HepG2 (cell line): ENCODE results near the gene LCLAT1. TPM values are rescaled to one million over a fixed set of nuclear protein-coding genes. Genes with fewer than 3 reads are reported as not detected.

Experiments used
- ATAC-seq: fragments of 200-7000 bp; cut with Tn5 transposase; 3 replicates; pipeline ENCODE4 v1.9.1; 2020; ENCODE audit warnings: mild to moderate bottlenecking, moderate library complexity
- BruUV-seq: library from RNA; stranded (reverse); fragments of 400-500 nt; replicated peaks from 2 replicates; lab custom pipeline; 2021; lab: Mats Ljungman, UMichigan
- CTCF ChIA-PET: fragments of 300-600 bp; formaldehyde crosslinking; extraction: SDS; loops from one replicate; lab custom pipeline; 2021; ENCODE audit warnings: low total read pairs, inconsistent platforms, low intra/inter-chr PET ratio; lab: Yijun Ruan, JAX
- POLR2A ChIA-PET: fragments of 350-600 bp; sonication (Branson Sonifier 250); formaldehyde crosslinking; loops from one replicate; lab custom pipeline; 2020; ENCODE audit warnings: antibody characterized with exemption, inconsistent platforms; lab: Yijun Ruan, JAX
- DNase-seq: peaks from one replicate; pipeline ENCODE4 v3.0.0-alpha.2; 2015; ENCODE audit warnings: low spot score
- FAIRE-seq: peaks from 3 replicates; lab custom pipeline; 2011; peaks lifted over from hg19 to GRCh38; lab: Jason Lieb, UNC
- H2AFZ ChIP-seq: one replicate; pipeline ENCODE4 v1.6.1; 2011; ENCODE audit warnings: low read length, inconsistent platforms
- H3K27ac ChIP-seq: fragments of 300-600 bp; 3 replicates; pipeline ENCODE4 v1.8.0; 2011; ENCODE audit warnings: mixed run types, mild to moderate bottlenecking, mixed read lengths, low read length, inconsistent platforms; ENCODE audit not compliant: insufficient read depth; ENCODE audit errors: extremely low read length
- H3K27me3 ChIP-seq, 2 experiments: fragments of 200-600 bp in 1 of 2; 2 replicates in 1 of 2; 3 replicates in 1 of 2; pipeline versions ENCODE4 v1.6.0 to v1.8.0; 2011; ENCODE audit warnings: low read length in 2 of 2, mild to moderate bottlenecking in 2 of 2, moderate library complexity in 2 of 2, inconsistent platforms in 1 of 2; ENCODE audit not compliant: insufficient read depth in 2 of 2, control insufficient read depth in 1 of 2
- H3K36me3 ChIP-seq, 2 experiments: fragments of 200-600 bp in 1 of 2; replicated peaks in 1 of 2; 2 replicates in 1 of 2; 3 replicates in 1 of 2; pipeline versions ENCODE4 v1.5.1 to v1.8.0; 2011; ENCODE audit warnings: low read length in 2 of 2, inconsistent platforms in 1 of 2; ENCODE audit not compliant: insufficient read depth in 2 of 2, control insufficient read depth in 1 of 2
- H3K4me1 ChIP-seq: 2 replicates; pipeline ENCODE4 v1.5.1; 2012; ENCODE audit warnings: low read length, inconsistent platforms; ENCODE audit not compliant: insufficient read depth
- H3K4me2 ChIP-seq: 2 replicates; pipeline ENCODE4 v1.6.0; 2011; ENCODE audit warnings: low read depth, low read length, inconsistent platforms
- H3K4me3 ChIP-seq, 3 experiments: fragments of 200-600 bp in 1 of 3; sonication (generic), shearing (Covaris generic) in 1 of 3; replicated peaks in 1 of 3; 2 replicates each; pipeline ENCODE4 v1.5.1; 2011 to 2016; ENCODE audit warnings: low read length in 3 of 3, inconsistent platforms in 2 of 3, low read depth in 2 of 3, mild to moderate bottlenecking in 2 of 3, control low read depth in 1 of 3, mixed read lengths in 1 of 3; ENCODE audit not compliant: insufficient read depth in 1 of 3
- H3K79me2 ChIP-seq: one replicate; pipeline ENCODE4 v1.6.1; 2011; ENCODE audit warnings: low read length, inconsistent platforms; ENCODE audit not compliant: insufficient read depth
- H3K9ac ChIP-seq: 2 replicates; pipeline ENCODE4 v1.6.0; 2011; ENCODE audit warnings: mild to moderate bottlenecking, low read depth, low read length, inconsistent platforms; ENCODE audit not compliant: insufficient read depth
- H3K9me3 ChIP-seq: 2 replicates; pipeline ENCODE4 v1.5.1; 2012; ENCODE audit warnings: mild to moderate bottlenecking, low read length
- H4K20me1 ChIP-seq: 2 replicates; pipeline ENCODE4 v1.6.0; 2011; ENCODE audit warnings: inconsistent platforms, mild to moderate bottlenecking, low read length, moderate library complexity; ENCODE audit not compliant: insufficient read depth
- CEBPG ChIP-seq: IDR thresholded peaks from 2 replicates; pipeline ENCODE4 v1.6.1; 2016
- CREB1 ChIP-seq, 2 experiments: fragments of 450-650 bp in 1 of 2; IDR thresholded peaks; 2 replicates each; pipeline ENCODE4 v1.6.1; 2016 to 2017; ENCODE audit warnings: control low read depth in 1 of 2, mild to moderate bottlenecking in 1 of 2, missing compliant biosample characterization in 1 of 2, missing genetic modification characterization in 1 of 2
- FOXP1 ChIP-seq, 2 experiments: fragments of 450-650 bp in 1 of 2; IDR thresholded peaks; 2 replicates each; pipeline ENCODE4 v1.6.1; 2017 to 2018; ENCODE audit warnings: antibody characterized with exemption in 1 of 2
- GABPA ChIP-seq, 2 experiments: IDR thresholded peaks; 2 replicates each; pipeline ENCODE4 v1.6.1; 2011 to 2016; ENCODE audit warnings: low read depth in 2 of 2, low read length in 1 of 2, missing biosample characterization in 1 of 2, missing genetic modification characterization in 1 of 2
- JUNB ChIP-seq: sonication (generic); formaldehyde crosslinking; IDR thresholded peaks from 2 replicates; pipeline ENCODE4 v1.8.0; 2022; ENCODE audit warnings: missing genetic modification reagents, mild to moderate bottlenecking, borderline replicate concordance
- MEF2D ChIP-seq: sonication (generic); formaldehyde crosslinking; IDR thresholded peaks from 2 replicates; pipeline ENCODE4 v1.5.1; 2020; ENCODE audit warnings: mild to moderate bottlenecking, missing genetic modification reagents
- NBN ChIP-seq: fragments of 450-650 bp; conservative IDR thresholded peaks from 2 replicates; pipeline ENCODE4 v1.6.1; 2017
- SNAI1 ChIP-seq: sonication (generic); formaldehyde crosslinking; IDR thresholded peaks from 2 replicates; pipeline ENCODE4 v1.5.0; 2020; ENCODE audit warnings: mild to moderate bottlenecking, missing genetic modification reagents, borderline replicate concordance
- U2AF2 ChIP-seq: fragments of 200-400 bp; formaldehyde crosslinking; IDR thresholded peaks from 2 replicates; pipeline ENCODE4 v1.6.1; 2017; ENCODE audit warnings: low read depth, mild to moderate bottlenecking, low read length
- ZNF12 ChIP-seq: sonication (generic); formaldehyde crosslinking; IDR thresholded peaks from 2 replicates; pipeline ENCODE4 v1.5.0; 2020; ENCODE audit warnings: missing genetic modification reagents
- ZNF557 ChIP-seq: sonication (generic); formaldehyde crosslinking; IDR thresholded peaks from 2 replicates; pipeline ENCODE4 v1.4.0; 2020; ENCODE audit warnings: missing genetic modification reagents
- WGBS: methylation state at CpG from one replicate; pipeline ENCODE4 v1.1.6; 2017; ENCODE audit warnings: low lambda C conversion rate; 5-methylcytosine and 5-hydroxymethylcytosine counted together
- in situ Hi-C: cut with HindIII; loops from 2 replicates; pipeline ENCODE4 v1.10.0; 2017; ENCODE audit warnings: low pct_unique_long_range_greater_than_20kb; ENCODE audit not compliant: extremely low pct_ligation_motif_present
- intact Hi-C: fragments of 100-400 bp; cut with micrococcal nuclease; formaldehyde crosslinking; loops from one replicate; pipeline ENCODE4 v1.10.0; 2022; ENCODE audit not compliant: unreplicated experiment
- polyA plus RNA-seq, 8 experiments: library from polyadenylated mRNA; depleted of rRNA in 3 of 8; stranded (reverse) in 7 of 8; unstranded in 1 of 8; fragments of >200 nt; fragmentation: Illumina TruSeq in 4 of 8; extraction: Trizol in 4 of 8; gene quantifications; 2 replicates each; pipeline versions ENCODE4 v1.2.1 to v1.2.3, GENCODE V29; 2011 to 2016; ENCODE audit warnings: low read depth in 4 of 8, missing spikeins in 1 of 8, mixed read lengths in 1 of 8; ENCODE audit not compliant: insufficient read depth in 1 of 8
- total RNA-seq, 5 experiments: library from RNA; depleted of rRNA; stranded (reverse); fragments of >200 nt; fragmentation: Illumina TruSeq; extraction: Trizol; gene quantifications; 2 replicates each; pipeline ENCODE4 v1.2.3, GENCODE V29; 2016; ENCODE audit warnings: low read depth in 1 of 5
- TF ChIP-seq, protein P1 (sequence below): sonication (generic); formaldehyde crosslinking; IDR thresholded peaks from 2 replicates; pipeline ENCODE4 v1.8.1; 2022; ENCODE audit warnings: mild to moderate bottlenecking, missing genetic modification reagents
- TF ChIP-seq, protein P2 (sequence below): sonication (generic); formaldehyde crosslinking; IDR thresholded peaks from 2 replicates; pipeline ENCODE4 v1.4.0; 2020; ENCODE audit warnings: mild to moderate bottlenecking, missing genetic modification reagents
- TF ChIP-seq, protein P3 (sequence below): sonication (generic); formaldehyde crosslinking; IDR thresholded peaks from 2 replicates; pipeline ENCODE4 v1.4.0; 2020; ENCODE audit warnings: missing genetic modification reagents
- TF ChIP-seq, protein P4 (sequence below): IDR thresholded peaks from 2 replicates; pipeline ENCODE4 v1.6.1; 2016

LCLAT1 gene
- total and polyA plus RNA-seq, 2 of the 13 experiments (the other 11 are each of a cell fraction or from before 2014, with no cell fraction given): 18.0 to 28.0 TPM

DNA sequence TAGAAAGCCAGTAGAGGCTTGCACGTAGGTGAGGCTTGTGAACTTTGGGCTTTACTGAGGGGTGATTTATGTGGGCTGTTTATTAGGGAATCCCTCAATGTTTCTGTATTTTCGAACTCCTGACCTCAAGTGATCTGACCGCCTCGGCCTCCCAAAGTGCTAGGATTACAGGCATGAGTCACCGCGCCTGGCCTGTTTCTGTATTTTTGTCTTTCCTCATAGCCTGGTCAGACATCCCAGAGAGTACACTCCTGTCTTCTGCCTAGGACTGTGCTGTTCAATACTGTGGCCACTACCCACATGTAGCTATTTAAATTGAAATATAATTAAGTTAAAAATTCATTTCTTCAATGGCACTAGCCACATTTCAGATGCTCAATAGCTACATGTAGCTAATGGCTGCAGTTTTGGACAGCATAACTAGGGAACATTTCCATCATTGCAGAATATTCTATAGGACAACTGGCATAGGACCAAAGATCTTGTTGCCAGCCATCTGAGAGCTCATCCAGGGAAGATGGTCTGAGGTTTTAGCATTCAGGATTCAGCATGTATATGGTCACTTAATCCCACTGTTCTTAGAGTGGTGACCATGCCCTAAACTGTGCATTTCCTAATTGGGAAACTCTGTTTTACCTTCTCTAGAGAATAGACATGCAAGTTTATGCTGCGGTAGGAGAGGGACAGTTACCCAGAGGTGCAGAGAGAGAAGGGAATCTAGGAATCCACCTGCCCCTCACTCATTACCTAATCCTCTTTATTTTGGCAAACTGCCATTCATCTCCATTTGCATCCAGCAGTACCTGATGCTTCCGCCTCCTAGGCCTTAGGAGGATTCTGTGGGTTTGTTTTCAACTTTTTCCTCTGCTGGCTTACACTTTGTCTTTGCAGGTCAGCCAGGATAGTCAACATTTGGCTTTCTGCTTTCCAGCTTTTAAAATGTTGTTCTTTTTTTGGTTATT, 64.4 kb downstream of the LCLAT1 start (continued):
- TF ChIP-seq, protein P1, sequence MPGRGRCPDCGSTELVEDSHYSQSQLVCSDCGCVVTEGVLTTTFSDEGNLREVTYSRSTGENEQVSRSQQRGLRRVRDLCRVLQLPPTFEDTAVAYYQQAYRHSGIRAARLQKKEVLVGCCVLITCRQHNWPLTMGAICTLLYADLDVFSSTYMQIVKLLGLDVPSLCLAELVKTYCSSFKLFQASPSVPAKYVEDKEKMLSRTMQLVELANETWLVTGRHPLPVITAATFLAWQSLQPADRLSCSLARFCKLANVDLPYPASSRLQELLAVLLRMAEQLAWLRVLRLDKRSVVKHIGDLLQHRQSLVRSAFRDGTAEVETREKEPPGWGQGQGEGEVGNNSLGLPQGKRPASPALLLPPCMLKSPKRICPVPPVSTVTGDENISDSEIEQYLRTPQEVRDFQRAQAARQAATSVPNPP (CRISPR knock-in tag): no peak
- TF ChIP-seq U2AF2 (no peak), JUNB (CRISPR knock-in tag) (peak; percentile 77; the same call in 1 of the 2 replicates), SNAI1 (CRISPR knock-in tag) (0 out of 2 replicates have a peak, but pooled peaks have one; percentile 66), CREB1 (IDR thresholded peaks at IDR 0.05) (no peak), CREB1 (CRISPR knock-in tag; IDR thresholded peaks at IDR 0.05) (peak; percentile 40; the same call in 1 of the 2 replicates)
- TF ChIP-seq, protein P2, sequence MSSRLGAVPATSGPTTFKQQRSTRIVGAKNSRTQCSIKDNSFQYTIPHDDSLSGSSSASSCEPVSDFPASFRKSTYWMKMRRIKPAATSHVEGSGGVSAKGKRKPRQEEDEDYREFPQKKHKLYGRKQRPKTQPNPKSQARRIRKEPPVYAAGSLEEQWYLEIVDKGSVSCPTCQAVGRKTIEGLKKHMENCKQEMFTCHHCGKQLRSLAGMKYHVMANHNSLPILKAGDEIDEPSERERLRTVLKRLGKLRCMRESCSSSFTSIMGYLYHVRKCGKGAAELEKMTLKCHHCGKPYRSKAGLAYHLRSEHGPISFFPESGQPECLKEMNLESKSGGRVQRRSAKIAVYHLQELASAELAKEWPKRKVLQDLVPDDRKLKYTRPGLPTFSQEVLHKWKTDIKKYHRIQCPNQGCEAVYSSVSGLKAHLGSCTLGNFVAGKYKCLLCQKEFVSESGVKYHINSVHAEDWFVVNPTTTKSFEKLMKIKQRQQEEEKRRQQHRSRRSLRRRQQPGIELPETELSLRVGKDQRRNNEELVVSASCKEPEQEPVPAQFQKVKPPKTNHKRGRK (CRISPR knock-in tag): no peak

DNA sequence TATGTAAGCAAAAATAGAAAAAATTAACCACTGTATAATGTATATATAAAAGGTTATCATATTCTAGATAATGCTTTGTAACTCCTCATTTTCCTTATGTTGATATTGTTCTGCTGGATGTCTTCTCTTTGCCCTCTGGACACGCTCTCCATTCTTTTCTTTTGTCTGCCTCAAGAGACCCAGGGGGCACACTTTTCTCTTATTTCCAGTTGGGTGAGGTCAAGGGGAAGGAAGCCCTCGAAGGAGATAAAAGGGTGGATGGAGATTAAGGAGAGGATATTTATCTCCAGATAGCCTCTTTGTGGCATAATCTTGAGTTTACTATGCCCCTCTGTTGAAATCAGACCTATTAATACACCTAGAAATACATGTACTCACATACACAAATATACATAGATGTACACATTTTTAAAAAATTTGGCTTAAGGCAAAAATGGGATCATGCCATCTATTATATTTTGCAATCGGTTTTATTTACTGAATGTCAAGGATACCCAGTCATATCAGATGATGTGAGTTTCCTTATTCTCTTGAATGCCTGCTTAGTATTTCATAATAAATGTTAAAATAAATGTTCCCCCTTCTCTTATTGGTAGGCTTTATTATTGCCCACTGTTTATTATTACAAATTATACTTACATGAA, 65.3 kb downstream of the LCLAT1 start:
- Histone ChIP-seq H3K27ac (no peak overlapping the region), H4K20me1 (no peaks in the 10 kb centered on the region), H3K9me3 (no peaks in the 10 kb centered on the region), H2AFZ (no peak overlapping the region), H3K27me3 (no peaks in the 10 kb centered on the region), H3K4me2 (no peak overlapping the region), H3K4me3 (no peak overlapping the region), H3K36me3 (no peaks in the 10 kb centered on the region), H3K79me2 (peaks cover 30% of the 10 kb centered on the region), H3K4me1 (peaks cover 52% of the 10 kb centered on the region), H3K9ac (no peak overlapping the region)
- ChIA-PET CTCF (no interaction called here), POLR2A (no interaction called here)
- in situ Hi-C loops (no loop called here), intact Hi-C loops (no loop called here)
- DNase-seq: no peak
- BruUV-seq: no TSS peak
- WGBS: 88% methylated on average over 3 of the region's 3 CpGs
- no peak for ATAC-seq
- FAIRE-seq: no peak
- TF ChIP-seq FOXP1 (IDR thresholded peaks at IDR 0.05): no peak
- no peak for TF ChIP-seq FOXP1 (CRISPR knock-in tag; IDR thresholded peaks at IDR 0.05)
- TF ChIP-seq, protein P3, sequence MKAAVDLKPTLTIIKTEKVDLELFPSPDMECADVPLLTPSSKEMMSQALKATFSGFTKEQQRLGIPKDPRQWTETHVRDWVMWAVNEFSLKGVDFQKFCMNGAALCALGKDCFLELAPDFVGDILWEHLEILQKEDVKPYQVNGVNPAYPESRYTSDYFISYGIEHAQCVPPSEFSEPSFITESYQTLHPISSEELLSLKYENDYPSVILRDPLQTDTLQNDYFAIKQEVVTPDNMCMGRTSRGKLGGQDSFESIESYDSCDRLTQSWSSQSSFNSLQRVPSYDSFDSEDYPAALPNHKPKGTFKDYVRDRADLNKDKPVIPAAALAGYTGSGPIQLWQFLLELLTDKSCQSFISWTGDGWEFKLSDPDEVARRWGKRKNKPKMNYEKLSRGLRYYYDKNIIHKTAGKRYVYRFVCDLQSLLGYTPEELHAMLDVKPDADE (CRISPR knock-in tag): no peak
- TF ChIP-seq CEBPG (CRISPR knock-in tag): no peak
- no peak for TF ChIP-seq MEF2D (CRISPR knock-in tag)
- TF ChIP-seq ZNF557 (CRISPR knock-in tag): no peak
- TF ChIP-seq ZNF12: no peak
- no peak for TF ChIP-seq NBN
- no peak for TF ChIP-seq GABPA (IDR thresholded peaks at IDR 0.05; ENCODE audit: low read depth, low read length)
- no peak for TF ChIP-seq GABPA (CRISPR knock-in tag; IDR thresholded peaks at IDR 0.05; ENCODE audit: low read depth)
- TF ChIP-seq, protein P4, sequence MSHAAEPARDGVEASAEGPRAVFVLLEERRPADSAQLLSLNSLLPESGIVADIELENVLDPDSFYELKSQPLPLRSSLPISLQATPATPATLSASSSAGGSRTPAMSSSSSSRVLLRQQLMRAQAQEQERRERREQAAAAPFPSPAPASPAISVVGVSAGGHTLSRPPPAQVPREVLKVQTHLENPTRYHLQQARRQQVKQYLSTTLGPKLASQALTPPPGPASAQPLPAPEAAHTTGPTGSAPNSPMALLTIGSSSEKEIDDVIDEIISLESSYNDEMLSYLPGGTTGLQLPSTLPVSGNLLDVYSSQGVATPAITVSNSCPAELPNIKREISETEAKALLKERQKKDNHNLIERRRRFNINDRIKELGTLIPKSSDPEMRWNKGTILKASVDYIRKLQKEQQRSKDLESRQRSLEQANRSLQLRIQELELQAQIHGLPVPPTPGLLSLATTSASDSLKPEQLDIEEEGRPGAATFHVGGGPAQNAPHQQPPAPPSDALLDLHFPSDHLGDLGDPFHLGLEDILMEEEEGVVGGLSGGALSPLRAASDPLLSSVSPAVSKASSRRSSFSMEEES: no peak
